ENCODE data around the gene ACTL10. TPM values are rescaled to one million over a fixed set of nuclear protein-coding genes. Genes with fewer than 3 reads are reported as not detected.
A peak's percentile ranks its signal among the peaks of the same experiment; 100 is the strongest.
"Not testable (repeated sequence)": the region's sequence is repeated elsewhere in the genome, so short reads cannot be mapped to it uniquely, and the experiment has no call there.

Gene ACTL10
- total RNA-seq, 1 experiment from 2014 or later = 1.3 TPM

DNA sequence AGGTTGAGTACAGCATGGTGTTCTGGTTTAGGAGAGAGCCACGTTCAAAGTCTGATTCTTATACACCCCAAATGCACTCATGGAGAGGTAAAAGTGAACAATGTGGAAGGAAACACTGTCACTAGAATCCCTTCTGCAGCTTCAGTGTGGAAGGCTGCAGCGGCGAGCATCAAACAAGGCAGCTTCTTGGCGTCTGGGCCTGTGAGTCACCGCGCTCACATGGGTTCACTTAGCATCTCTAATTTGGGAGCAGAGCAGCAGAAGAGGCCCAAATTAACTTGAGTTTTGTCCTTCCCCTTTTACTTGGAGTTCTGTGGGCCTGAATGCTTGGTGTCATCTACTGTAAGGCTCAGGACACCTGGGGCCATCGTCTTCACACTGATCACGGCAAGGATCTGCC is 30.4 kb downstream of the ACTL10 start (continued):
- TF ChIP-seq, protein P1, sequence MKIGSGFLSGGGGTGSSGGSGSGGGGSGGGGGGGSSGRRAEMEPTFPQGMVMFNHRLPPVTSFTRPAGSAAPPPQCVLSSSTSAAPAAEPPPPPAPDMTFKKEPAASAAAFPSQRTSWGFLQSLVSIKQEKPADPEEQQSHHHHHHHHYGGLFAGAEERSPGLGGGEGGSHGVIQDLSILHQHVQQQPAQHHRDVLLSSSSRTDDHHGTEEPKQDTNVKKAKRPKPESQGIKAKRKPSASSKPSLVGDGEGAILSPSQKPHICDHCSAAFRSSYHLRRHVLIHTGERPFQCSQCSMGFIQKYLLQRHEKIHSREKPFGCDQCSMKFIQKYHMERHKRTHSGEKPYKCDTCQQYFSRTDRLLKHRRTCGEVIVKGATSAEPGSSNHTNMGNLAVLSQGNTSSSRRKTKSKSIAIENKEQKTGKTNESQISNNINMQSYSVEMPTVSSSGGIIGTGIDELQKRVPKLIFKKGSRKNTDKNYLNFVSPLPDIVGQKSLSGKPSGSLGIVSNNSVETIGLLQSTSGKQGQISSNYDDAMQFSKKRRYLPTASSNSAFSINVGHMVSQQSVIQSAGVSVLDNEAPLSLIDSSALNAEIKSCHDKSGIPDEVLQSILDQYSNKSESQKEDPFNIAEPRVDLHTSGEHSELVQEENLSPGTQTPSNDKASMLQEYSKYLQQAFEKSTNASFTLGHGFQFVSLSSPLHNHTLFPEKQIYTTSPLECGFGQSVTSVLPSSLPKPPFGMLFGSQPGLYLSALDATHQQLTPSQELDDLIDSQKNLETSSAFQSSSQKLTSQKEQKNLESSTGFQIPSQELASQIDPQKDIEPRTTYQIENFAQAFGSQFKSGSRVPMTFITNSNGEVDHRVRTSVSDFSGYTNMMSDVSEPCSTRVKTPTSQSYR (CRISPR knock-in tag; IDR thresholded peaks at IDR 0.05) = no peak

DNA sequence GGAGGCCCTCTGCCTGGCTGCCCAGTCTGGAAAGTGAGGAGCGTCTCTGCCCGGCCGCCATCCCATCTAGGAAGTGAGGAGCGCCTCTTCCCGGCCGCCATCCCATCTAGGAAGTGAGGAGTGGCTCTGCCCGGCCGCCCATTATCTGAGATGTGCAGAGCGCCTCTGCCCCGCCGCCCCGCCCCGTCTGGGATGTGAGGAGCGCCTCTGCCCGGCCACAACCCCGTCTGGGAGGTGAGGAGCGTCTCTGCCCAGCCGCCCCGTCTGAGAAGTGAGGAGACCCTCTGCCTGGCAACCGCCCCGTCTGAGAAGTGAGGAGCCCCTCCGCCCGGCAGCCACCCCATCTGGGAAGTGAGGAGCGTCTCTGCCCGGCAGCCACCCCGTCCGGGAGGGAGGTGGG is 32.2 kb downstream of the ACTL10 start:
- H3K4me1 Mint-ChIP-seq; DNase-seq (ENCODE audit: low spot score); H3K4me3 Mint-ChIP-seq; H3K27me3 Mint-ChIP-seq (ENCODE audit: low read depth); H3K27ac Mint-ChIP-seq; CTCF ChIA-PET; ATAC-seq; POLR2A ChIA-PET: not testable (repeated sequence)
- Mint-ChIP-seq H3K9me3 (peaks cover 24% of the 10 kb centered on the region), H3K36me3 (peaks cover 23% of the 10 kb centered on the region)

DNA sequence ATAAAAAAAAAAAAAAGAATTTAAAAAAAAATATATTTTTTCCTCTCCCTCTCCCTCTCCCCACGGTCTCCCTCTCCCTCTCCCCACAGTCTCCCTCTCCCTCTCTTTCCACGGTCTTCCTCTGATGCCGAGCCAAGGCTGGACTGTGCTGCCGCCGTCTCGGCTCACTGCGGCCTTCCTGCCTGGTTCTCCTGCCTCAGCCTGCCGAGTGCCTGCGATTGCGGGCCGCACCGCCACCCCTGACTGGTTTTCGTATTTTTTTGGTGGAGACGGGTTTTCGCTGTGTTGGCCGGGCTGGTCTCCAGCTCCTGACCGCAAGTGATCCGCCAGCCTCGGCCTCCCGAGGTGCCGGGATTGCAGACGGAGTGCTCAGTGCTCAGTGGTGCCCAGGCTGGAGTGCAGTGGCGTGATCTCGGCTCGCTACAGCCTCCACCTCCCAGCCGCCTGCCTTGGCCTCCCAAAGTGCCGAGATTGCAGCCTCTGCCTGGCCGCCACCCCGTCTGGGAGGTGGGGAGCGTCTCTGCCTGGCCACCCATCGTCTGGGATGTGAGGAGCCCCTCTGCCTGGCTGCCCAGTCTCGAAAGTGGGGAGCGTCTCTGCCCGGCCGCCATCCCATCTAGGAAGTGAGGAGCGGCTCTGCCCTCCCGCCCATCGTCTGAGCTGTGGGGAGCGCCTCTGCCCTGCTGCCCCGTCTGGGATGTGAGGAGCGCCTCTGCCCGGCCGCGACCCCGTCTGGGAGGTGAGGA is 34.1 kb downstream of the ACTL10 start:
- ATAC-seq; H3K27me3 Mint-ChIP-seq (ENCODE audit: low read depth); CTCF ChIA-PET; H3K4me1 Mint-ChIP-seq; H3K4me3 Mint-ChIP-seq; DNase-seq (ENCODE audit: low spot score); H3K27ac Mint-ChIP-seq; POLR2A ChIA-PET: not testable (repeated sequence)
- peaks cover 23% of the 10 kb centered on the region for H3K36me3 Mint-ChIP-seq
- H3K9me3 Mint-ChIP-seq = peaks cover 31% of the 10 kb centered on the region

- Mint-ChIP-seq H3K27me3 (ENCODE audit: low read depth) (peaks cover 9% of the 10 kb centered on the region), H3K4me1 (no peaks in the 10 kb centered on the region), H3K27ac (no peak overlapping the region), H3K4me3 (no peak overlapping the region), H3K36me3 (peaks cover 23% of the 10 kb centered on the region), H3K9me3 (peaks cover 31% of the 10 kb centered on the region)
- ChIA-PET POLR2A (no interaction called here), CTCF (no interaction called here)
- ATAC-seq = no peak
- no peak for DNase-seq (ENCODE audit: low spot score)
- TF ChIP-seq, protein P2, sequence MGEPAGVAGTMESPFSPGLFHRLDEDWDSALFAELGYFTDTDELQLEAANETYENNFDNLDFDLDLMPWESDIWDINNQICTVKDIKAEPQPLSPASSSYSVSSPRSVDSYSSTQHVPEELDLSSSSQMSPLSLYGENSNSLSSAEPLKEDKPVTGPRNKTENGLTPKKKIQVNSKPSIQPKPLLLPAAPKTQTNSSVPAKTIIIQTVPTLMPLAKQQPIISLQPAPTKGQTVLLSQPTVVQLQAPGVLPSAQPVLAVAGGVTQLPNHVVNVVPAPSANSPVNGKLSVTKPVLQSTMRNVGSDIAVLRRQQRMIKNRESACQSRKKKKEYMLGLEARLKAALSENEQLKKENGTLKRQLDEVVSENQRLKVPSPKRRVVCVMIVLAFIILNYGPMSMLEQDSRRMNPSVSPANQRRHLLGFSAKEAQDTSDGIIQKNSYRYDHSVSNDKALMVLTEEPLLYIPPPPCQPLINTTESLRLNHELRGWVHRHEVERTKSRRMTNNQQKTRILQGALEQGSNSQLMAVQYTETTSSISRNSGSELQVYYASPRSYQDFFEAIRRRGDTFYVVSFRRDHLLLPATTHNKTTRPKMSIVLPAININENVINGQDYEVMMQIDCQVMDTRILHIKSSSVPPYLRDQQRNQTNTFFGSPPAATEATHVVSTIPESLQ (CRISPR knock-in tag; IDR thresholded peaks at IDR 0.05) = no peak
- TF ChIP-seq, protein P3, sequence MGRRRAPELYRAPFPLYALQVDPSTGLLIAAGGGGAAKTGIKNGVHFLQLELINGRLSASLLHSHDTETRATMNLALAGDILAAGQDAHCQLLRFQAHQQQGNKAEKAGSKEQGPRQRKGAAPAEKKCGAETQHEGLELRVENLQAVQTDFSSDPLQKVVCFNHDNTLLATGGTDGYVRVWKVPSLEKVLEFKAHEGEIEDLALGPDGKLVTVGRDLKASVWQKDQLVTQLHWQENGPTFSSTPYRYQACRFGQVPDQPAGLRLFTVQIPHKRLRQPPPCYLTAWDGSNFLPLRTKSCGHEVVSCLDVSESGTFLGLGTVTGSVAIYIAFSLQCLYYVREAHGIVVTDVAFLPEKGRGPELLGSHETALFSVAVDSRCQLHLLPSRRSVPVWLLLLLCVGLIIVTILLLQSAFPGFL (CRISPR knock-in tag; IDR thresholded peaks at IDR 0.05; ENCODE audit: borderline replicate concordance) = peak; percentile 55; the same call in 1 of the 2 replicates
- peak; percentile 39; the same call in 1 of the 2 replicates for TF ChIP-seq GABPB1 (CRISPR knock-in tag; IDR thresholded peaks at IDR 0.05)
Measured at GRCh38 chr20:33701629-33702450, 35.1 kb downstream of the ACTL10 start.

DNA sequence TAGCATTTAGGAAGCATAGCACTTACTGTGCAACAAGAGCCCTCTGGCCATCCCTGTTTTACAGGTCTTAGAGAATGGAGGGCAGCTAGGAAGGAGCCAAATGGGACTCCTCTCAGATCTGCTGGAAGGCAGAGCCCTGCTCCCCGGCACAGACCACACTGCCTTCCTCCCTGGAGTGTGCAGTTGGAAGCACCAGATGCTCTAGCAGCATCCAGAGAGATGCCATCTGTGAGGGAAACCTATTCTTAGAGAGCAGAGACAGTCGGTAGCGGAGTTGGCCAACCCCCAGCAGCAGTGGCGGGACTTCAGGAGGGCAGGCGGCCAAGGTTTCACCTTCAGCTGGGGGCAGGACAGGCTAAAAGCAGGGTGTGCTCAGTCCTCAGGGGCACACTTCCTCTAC is 36.1 kb downstream of the ACTL10 start:
- no peak overlapping the region for H3K27ac Mint-ChIP-seq
- H3K36me3 Mint-ChIP-seq = peaks cover 18% of the 10 kb centered on the region
- H3K4me3 Mint-ChIP-seq = no peak overlapping the region
- H3K4me1 Mint-ChIP-seq = no peaks in the 10 kb centered on the region
- peaks cover 9% of the 10 kb centered on the region for H3K27me3 Mint-ChIP-seq (ENCODE audit: low read depth)
- POLR2A ChIA-PET = no interaction called here
- CTCF ChIA-PET = no interaction called here
- H3K9me3 Mint-ChIP-seq = peaks cover 25% of the 10 kb centered on the region
- ATAC-seq = no peak
- TF ChIP-seq ZNF263 (CRISPR knock-in tag; IDR thresholded peaks at IDR 0.05; ENCODE audit: low read depth) (no peak), OVOL2 (CRISPR knock-in tag; IDR thresholded peaks at IDR 0.05; ENCODE audit: borderline replicate concordance) (no peak), TP53 (CRISPR knock-in tag; IDR thresholded peaks at IDR 0.05) (no peak), FOXP1 (CRISPR knock-in tag; IDR thresholded peaks at IDR 0.05; ENCODE audit: borderline replicate concordance) (no peak), CDX4 (CRISPR knock-in tag; IDR thresholded peaks at IDR 0.05; ENCODE audit: borderline replicate concordance) (no peak), PRDM15 (CRISPR knock-in tag; IDR thresholded peaks at IDR 0.05) (no peak), ESRRA (CRISPR knock-in tag; IDR thresholded peaks at IDR 0.05; ENCODE audit: borderline replicate concordance) (no peak)
- TF ChIP-seq, protein P4, sequence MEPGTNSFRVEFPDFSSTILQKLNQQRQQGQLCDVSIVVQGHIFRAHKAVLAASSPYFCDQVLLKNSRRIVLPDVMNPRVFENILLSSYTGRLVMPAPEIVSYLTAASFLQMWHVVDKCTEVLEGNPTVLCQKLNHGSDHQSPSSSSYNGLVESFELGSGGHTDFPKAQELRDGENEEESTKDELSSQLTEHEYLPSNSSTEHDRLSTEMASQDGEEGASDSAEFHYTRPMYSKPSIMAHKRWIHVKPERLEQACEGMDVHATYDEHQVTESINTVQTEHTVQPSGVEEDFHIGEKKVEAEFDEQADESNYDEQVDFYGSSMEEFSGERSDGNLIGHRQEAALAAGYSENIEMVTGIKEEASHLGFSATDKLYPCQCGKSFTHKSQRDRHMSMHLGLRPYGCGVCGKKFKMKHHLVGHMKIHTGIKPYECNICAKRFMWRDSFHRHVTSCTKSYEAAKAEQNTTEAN (CRISPR knock-in tag; IDR thresholded peaks at IDR 0.05) = no peak
- DNase-seq (ENCODE audit: low spot score) = no peak

Measured in WTC11 (cell line).